ENCODE data around the gene METTL18.

GRCh38 chr1:169779970-169780369 is 14.7 kb downstream of the METTL18 start:
- TF ChIP-seq CTCF (IDR thresholded peaks at IDR 0.05) (no peak), POLR2AphosphoS5 (IDR thresholded peaks at IDR 0.05) (no peak), POLR2A (IDR thresholded peaks at IDR 0.05) (no peak)

All from prostate gland (tissue), 2 donors.